HepG2 (cell line): ENCODE data around the gene LBX2. TPM values are rescaled to one million over a fixed set of nuclear protein-coding genes. Genes with fewer than 3 reads are reported as not detected.

Experiments
- ARNT ChIP-seq: fragments of 450-650 bp; IDR thresholded peaks from 2 replicates; pipeline ENCODE4 v1.6.1; 2017
- BHLHE40 ChIP-seq: IDR thresholded peaks from 2 replicates; pipeline ENCODE4 v1.6.1; 2011; ENCODE audit warnings: low read length, improper control_type of control experiment
- CHD2 ChIP-seq: IDR thresholded peaks from 2 replicates; pipeline ENCODE4 v1.6.1; 2011; ENCODE audit warnings: low read depth, low read length, improper control_type of control experiment
- GABPB1 ChIP-seq: IDR thresholded peaks from 2 replicates; pipeline ENCODE4 v1.6.1; 2016; ENCODE audit warnings: mild to moderate bottlenecking, missing genetic modification reagents, moderate library complexity, missing compliant biosample characterization
- GATA4 ChIP-seq: sonication (generic); IDR thresholded peaks from 2 replicates; pipeline ENCODE4 v1.6.1; 2016; ENCODE audit warnings: antibody characterized with exemption, low read depth, borderline replicate concordance
- HDAC2 ChIP-seq: sonication (generic); formaldehyde crosslinking; IDR thresholded peaks from 2 replicates; pipeline ENCODE4 v1.4.0; 2020; ENCODE audit warnings: missing genetic modification reagents
- HES4 ChIP-seq: sonication (generic); formaldehyde crosslinking; IDR thresholded peaks from 2 replicates; pipeline ENCODE4 v1.9.0; 2021; ENCODE audit warnings: mild to moderate bottlenecking, missing genetic modification reagents, borderline replicate concordance
- HNRNPL ChIP-seq: fragments of 200-400 bp; formaldehyde crosslinking; IDR thresholded peaks from 2 replicates; pipeline ENCODE4 v1.6.1; 2017; ENCODE audit warnings: mild to moderate bottlenecking, low read depth, low read length
- JUN ChIP-seq: sonication (generic); formaldehyde crosslinking; IDR thresholded peaks from 2 replicates; pipeline ENCODE4 v1.4.0; 2020; ENCODE audit warnings: mild to moderate bottlenecking, missing genetic modification reagents
- KAT7 ChIP-seq: IDR thresholded peaks from 2 replicates; pipeline ENCODE4 v1.6.1; 2018; ENCODE audit warnings: borderline replicate concordance, missing compliant biosample characterization
- MIER3 ChIP-seq: IDR thresholded peaks from 2 replicates; pipeline ENCODE4 v1.6.1; 2016; ENCODE audit warnings: missing compliant biosample characterization, borderline replicate concordance
- TCF12 ChIP-seq, 2 experiments: fragments of 450-650 bp in 1 of 2; sonication (generic) in 1 of 2; formaldehyde crosslinking in 1 of 2; IDR thresholded peaks; 2 replicates each; pipeline versions ENCODE4 v1.6.1 to v1.8.0; 2017 to 2022; ENCODE audit warnings: antibody characterized with exemption in 1 of 2, mild to moderate bottlenecking in 1 of 2, missing genetic modification reagents in 1 of 2, moderate library complexity in 1 of 2
- ZBTB2 ChIP-seq: sonication (generic); formaldehyde crosslinking; IDR thresholded peaks from 2 replicates; pipeline ENCODE4 v1.8.0; 2022; ENCODE audit warnings: low read depth, missing genetic modification reagents
- ZMYM4 ChIP-seq: sonication (generic); formaldehyde crosslinking; IDR thresholded peaks from 2 replicates; pipeline ENCODE4 v1.8.1; 2023; ENCODE audit warnings: mild to moderate bottlenecking, missing genetic modification reagents
- ZNF121 ChIP-seq: sonication (generic); formaldehyde crosslinking; IDR thresholded peaks from 2 replicates; pipeline ENCODE4 v1.5.0; 2020; ENCODE audit warnings: mild to moderate bottlenecking, missing genetic modification reagents
- ZNF225 ChIP-seq: sonication (generic); formaldehyde crosslinking; IDR thresholded peaks from 2 replicates; pipeline ENCODE4 v1.4.0; 2020; ENCODE audit warnings: mild to moderate bottlenecking, missing genetic modification reagents
- ZNF24 ChIP-seq: fragments of 450-650 bp; IDR thresholded peaks from 2 replicates; pipeline ENCODE4 v1.6.1; 2017; ENCODE audit warnings: antibody characterized with exemption, mild to moderate bottlenecking
- ZNF280D ChIP-seq: sonication (generic); formaldehyde crosslinking; IDR thresholded peaks from 2 replicates; pipeline ENCODE4 v1.5.1; 2020; ENCODE audit warnings: mild to moderate bottlenecking, missing genetic modification reagents
- ZNF451 ChIP-seq: sonication (generic); formaldehyde crosslinking; IDR thresholded peaks from 2 replicates; pipeline ENCODE4 v1.5.0; 2020; ENCODE audit warnings: mild to moderate bottlenecking, missing genetic modification reagents
- ZNF501 ChIP-seq: sonication (generic); formaldehyde crosslinking; IDR thresholded peaks from 2 replicates; pipeline ENCODE4 v1.5.1; 2020; ENCODE audit warnings: mild to moderate bottlenecking, moderate library complexity, missing genetic modification reagents
- ZNF777 ChIP-seq: sonication (generic); formaldehyde crosslinking; IDR thresholded peaks from 2 replicates; pipeline ENCODE4 v1.4.0; 2020; ENCODE audit warnings: missing genetic modification reagents
- ZNF891 ChIP-seq: sonication (generic); formaldehyde crosslinking; IDR thresholded peaks from 2 replicates; pipeline ENCODE4 v1.5.0; 2020; ENCODE audit warnings: mild to moderate bottlenecking, missing genetic modification reagents
- ZUFSP ChIP-seq: sonication (generic); formaldehyde crosslinking; IDR thresholded peaks from 2 replicates; pipeline ENCODE4 v1.9.0; 2021; ENCODE audit warnings: missing genetic modification reagents, mild to moderate bottlenecking, borderline replicate concordance
- polyA plus RNA-seq, 8 experiments: library from polyadenylated mRNA; depleted of rRNA in 3 of 8; stranded (reverse) in 7 of 8; unstranded in 1 of 8; fragments of >200 nt; fragmentation: Illumina TruSeq in 4 of 8; extraction: Trizol in 4 of 8; gene quantifications; 2 replicates each; pipeline versions ENCODE4 v1.2.1 to v1.2.3, GENCODE V29; 2011 to 2016; ENCODE audit warnings: low read depth in 4 of 8, missing spikeins in 1 of 8, mixed read lengths in 1 of 8; ENCODE audit not compliant: insufficient read depth in 1 of 8
- total RNA-seq, 5 experiments: library from RNA; depleted of rRNA; stranded (reverse); fragments of >200 nt; fragmentation: Illumina TruSeq; extraction: Trizol; gene quantifications; 2 replicates each; pipeline ENCODE4 v1.2.3, GENCODE V29; 2016; ENCODE audit warnings: low read depth in 1 of 5

LBX2 gene
- total and polyA plus RNA-seq, 2 of the 13 experiments (the other 11 are each of a cell fraction or from before 2014, with no cell fraction given) = 6.4 to 8.1 TPM

GRCh38 chr2:74502720-74503505, 3.5 kb upstream of the LBX2 start (continued):
- peak; percentile 8 for TF ChIP-seq HDAC2
- TF ChIP-seq ZNF891 (CRISPR knock-in tag) = peak; percentile 70; the same call in 1 of the 2 replicates
- TF ChIP-seq KAT7 (CRISPR knock-in tag) = peak; percentile 95
- TF ChIP-seq MIER3 (CRISPR knock-in tag) = no peak
- TF ChIP-seq ARNT = no peak
- TF ChIP-seq BHLHE40 = peak; percentile 79
- TF ChIP-seq ZNF24 = no peak
- peak; percentile 87 for TF ChIP-seq ZNF225 (CRISPR knock-in tag)
- 0 out of 2 replicates have a peak, but pooled peaks have one; percentile 38 for TF ChIP-seq ZNF121 (CRISPR knock-in tag)
- TF ChIP-seq ZNF777 (CRISPR knock-in tag) = peak; percentile 54; the same call in 1 of the 2 replicates
- TF ChIP-seq GABPB1 (CRISPR knock-in tag) = peak; percentile 92
- TF ChIP-seq ZUFSP (CRISPR knock-in tag) = no peak
- TF ChIP-seq ZNF451 (CRISPR knock-in tag) = peak; percentile 75; the same call in 1 of the 2 replicates
- TF ChIP-seq TCF12 (IDR thresholded peaks at IDR 0.05) = no peak
- TF ChIP-seq TCF12 (CRISPR knock-in tag; IDR thresholded peaks at IDR 0.05) = peak; percentile 68
- peak; percentile 78 for TF ChIP-seq ZMYM4 (CRISPR knock-in tag)
- no peak for TF ChIP-seq ZBTB2 (CRISPR knock-in tag)
- no peak for TF ChIP-seq CHD2
- TF ChIP-seq GATA4 = no peak
- peak; percentile 42; the same call in 1 of the 2 replicates for TF ChIP-seq HNRNPL
- peak; percentile 90 for TF ChIP-seq HES4
- no peak for TF ChIP-seq JUN (CRISPR knock-in tag)
- TF ChIP-seq ZNF280D = peak; percentile 79; the same call in 1 of the 2 replicates
- TF ChIP-seq ZNF501 (CRISPR knock-in tag) = peak; percentile 92
